H1 (cell line): ENCODE measurements around the gene IGSF5. TPM values are rescaled to one million over a fixed set of nuclear protein-coding genes. Genes with fewer than 3 reads are reported as not detected.

Source experiments
- CTBP2 ChIP-seq: IDR thresholded peaks from 2 replicates; pipeline ENCODE4 v1.7.0; 2011; ENCODE audit warnings: borderline replicate concordance, mild to moderate bottlenecking, moderate library complexity, mixed read lengths, low read length; ENCODE audit not compliant: insufficient read depth, insufficient read length
- GTF2F1 ChIP-seq: IDR thresholded peaks from 2 replicates; pipeline ENCODE4 v1.6.1; 2012; ENCODE audit warnings: low read depth, low read length, improper control_type of control experiment, borderline replicate concordance
- JUN ChIP-seq: IDR thresholded peaks from 2 replicates; pipeline ENCODE4 v1.6.1; 2011; ENCODE audit warnings: low read depth, mild to moderate bottlenecking, improper control_type of control experiment, low read length
- KDM5A ChIP-seq: fragments of 200-600 bp; IDR thresholded peaks from 2 replicates; pipeline ENCODE4 v1.7.1; 2012; ENCODE audit warnings: mild to moderate bottlenecking, low read length, inconsistent platforms, mixed read lengths
- POLR2A ChIP-seq, 2 experiments: IDR thresholded peaks; 1 replicate in 1 of 2; 2 replicates in 1 of 2; pipeline ENCODE4 v1.6.1; 2011; ENCODE audit warnings: low read depth in 2 of 2, low read length in 2 of 2, mild to moderate bottlenecking in 2 of 2; ENCODE audit errors: control extremely low read depth in 1 of 2
- polyA plus RNA-seq, 7 experiments: library from polyadenylated mRNA; depleted of rRNA in 3 of 7; stranded (reverse) in 5 of 7; unstranded in 2 of 7; fragments of >200 nt in 5 of 7; fragments of 200-250 nt in 2 of 7; gene quantifications; 1 replicate in 5 of 7; 2 replicates in 1 of 7; 4 replicates in 1 of 7; pipeline versions ENCODE4 v1.2.1 to v1.2.3, GENCODE V29; 2011 to 2013; ENCODE audit warnings: missing spikeins in 2 of 7, mixed read lengths in 2 of 7
- total RNA-seq: library from RNA; stranded (reverse); fragmentation: NEBNext Ultra II Directional; extraction: Animal tissue kit (Norgen Biotek cat#: 25700); gene quantifications from 2 replicates; pipeline ENCODE4 v1.2.1, GENCODE V29; 2021
- TF ChIP-seq, protein P1 (sequence below): IDR thresholded peaks from 2 replicates; pipeline ENCODE4 v1.6.1; 2011; ENCODE audit warnings: low read depth, mild to moderate bottlenecking, low read length; ENCODE audit not compliant: insufficient read depth

IGSF5 gene
- total and polyA plus RNA-seq, 2 of the 8 experiments (the other 6 are each of a cell fraction or from before 2014, with no cell fraction given) = 4.4 to 5.4 TPM

DNA sequence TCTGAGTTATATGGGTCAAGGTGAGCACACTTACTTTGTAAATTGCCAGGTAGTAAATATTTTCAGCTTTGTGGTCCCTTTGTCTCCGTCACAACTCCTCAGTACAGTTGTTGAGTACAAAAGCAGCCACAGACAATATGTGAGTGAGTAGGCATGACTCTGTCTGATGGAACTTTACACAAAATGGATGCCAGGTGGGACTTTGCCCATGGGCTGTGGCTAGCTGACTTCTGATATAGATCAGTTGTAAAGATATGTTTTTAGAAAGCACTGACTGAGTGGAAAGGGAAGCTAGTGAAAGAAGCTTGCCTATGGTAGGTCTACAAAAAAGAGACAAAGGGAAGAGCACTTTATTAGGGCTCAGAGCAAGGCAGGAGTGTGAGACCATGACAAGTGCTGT lies 23.1 kb upstream of the IGSF5 start (continued):
- TF ChIP-seq KDM5A (no peak), JUN (no peak), POLR2A (IDR thresholded peaks at IDR 0.05; ENCODE audit: control extremely low read depth in 1 of 2, low read depth in 2 of 2, low read length in 2 of 2) (no peak), GTF2F1 (no peak), CTBP2 (no peak)
- TF ChIP-seq, protein P1, sequence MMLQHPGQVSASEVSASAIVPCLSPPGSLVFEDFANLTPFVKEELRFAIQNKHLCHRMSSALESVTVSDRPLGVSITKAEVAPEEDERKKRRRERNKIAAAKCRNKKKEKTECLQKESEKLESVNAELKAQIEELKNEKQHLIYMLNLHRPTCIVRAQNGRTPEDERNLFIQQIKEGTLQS = no peak
